ENCODE data around the gene ANAPC15. TPM values are rescaled to one million over a fixed set of nuclear protein-coding genes. Genes with fewer than 3 reads are reported as not detected.

Gene ANAPC15
- total RNA-seq, 2 donors from 2014 or later: 47.0 to 54.6 TPM

GRCh38 chr11:72098741-72099140 lies 13.8 kb downstream of the ANAPC15 start:
- Mint-ChIP-seq H3K27me3 (no peaks in the 10 kb centered on the region), H3K4me1 (peaks cover 33% of the 10 kb centered on the region), H3K4me3 (no peak overlapping the region), H3K27ac (peak overlapping the region; percentile 70), H3K36me3 (ENCODE audit: low read depth) (peaks cover 4% of the 10 kb centered on the region)
- DNase-seq: no peak
- H3K9me3 ChIP-seq (ENCODE audit: control insufficient read depth, low read length, poor library complexity, severe bottlenecking): no peaks in the 10 kb centered on the region
- ATAC-seq: no peak

GRCh38 chr11:72091292-72091691 lies 21.2 kb downstream of the ANAPC15 start:
- no peaks in the 10 kb centered on the region for H3K36me3 Mint-ChIP-seq (ENCODE audit: low read depth)
- no peaks in the 10 kb centered on the region for H3K9me3 ChIP-seq (ENCODE audit: control insufficient read depth, low read length, poor library complexity, severe bottlenecking)
- H3K27ac Mint-ChIP-seq: peak overlapping the region; percentile 91
- ATAC-seq: peak; percentile 98
- H3K4me3 Mint-ChIP-seq: no peak overlapping the region
- peaks cover 21% of the 10 kb centered on the region for H3K4me1 Mint-ChIP-seq
- H3K27me3 Mint-ChIP-seq: no peaks in the 10 kb centered on the region
- DNase-seq: peak; percentile 27 to 60 (median 45)

- Mint-ChIP-seq H3K36me3 (ENCODE audit: low read depth) (no peaks in the 10 kb centered on the region), H3K4me3 (no peak overlapping the region), H3K4me1 (peaks cover 30% of the 10 kb centered on the region), H3K27me3 (no peaks in the 10 kb centered on the region), H3K27ac (peak overlapping the region; percentile 97)
- no peaks in the 10 kb centered on the region for H3K9me3 ChIP-seq (ENCODE audit: control insufficient read depth, low read length, poor library complexity, severe bottlenecking)
- DNase-seq: no peak
- ATAC-seq: no peak
Observed at GRCh38 chr11:72088076-72088808, 24.3 kb downstream of the ANAPC15 start.

- DNase-seq: no peak
- no peak for ATAC-seq
- Mint-ChIP-seq H3K4me1 (peaks cover 32% of the 10 kb centered on the region), H3K27ac (peak overlapping the region; percentile 97), H3K4me3 (no peak overlapping the region), H3K27me3 (no peaks in the 10 kb centered on the region), H3K36me3 (ENCODE audit: low read depth) (no peaks in the 10 kb centered on the region)
- H3K9me3 ChIP-seq (ENCODE audit: control insufficient read depth, low read length, poor library complexity, severe bottlenecking): no peaks in the 10 kb centered on the region
Observed at GRCh38 chr11:72085621-72086351, 26.7 kb downstream of the ANAPC15 start.

- H3K4me3 Mint-ChIP-seq: no peak overlapping the region
- H3K9me3 ChIP-seq (ENCODE audit: control insufficient read depth, low read length, poor library complexity, severe bottlenecking): no peaks in the 10 kb centered on the region
- peaks cover 38% of the 10 kb centered on the region for H3K4me1 Mint-ChIP-seq
- no peaks in the 10 kb centered on the region for H3K27me3 Mint-ChIP-seq
- ATAC-seq (no peak), DNase-seq (no peak)
- H3K27ac Mint-ChIP-seq: peak overlapping the region; percentile 97
- H3K36me3 Mint-ChIP-seq (ENCODE audit: low read depth): no peaks in the 10 kb centered on the region
Observed at GRCh38 chr11:72084965-72085364, 27.5 kb downstream of the ANAPC15 start.

- H3K27me3 Mint-ChIP-seq: no peaks in the 10 kb centered on the region
- peaks cover 39% of the 10 kb centered on the region for H3K4me1 Mint-ChIP-seq
- DNase-seq (no peak), ATAC-seq (no peak)
- H3K4me3 Mint-ChIP-seq: no peak overlapping the region
- no peaks in the 10 kb centered on the region for H3K9me3 ChIP-seq (ENCODE audit: control insufficient read depth, low read length, poor library complexity, severe bottlenecking)
- H3K36me3 Mint-ChIP-seq (ENCODE audit: low read depth): no peaks in the 10 kb centered on the region
- peak overlapping the region; percentile 97 for H3K27ac Mint-ChIP-seq
Observed at GRCh38 chr11:72084076-72084475, 28.4 kb downstream of the ANAPC15 start.

- DNase-seq (no peak), ATAC-seq (no peak)
- H3K4me1 Mint-ChIP-seq: peaks cover 43% of the 10 kb centered on the region
- H3K9me3 ChIP-seq (ENCODE audit: control insufficient read depth, low read length, poor library complexity, severe bottlenecking): no peaks in the 10 kb centered on the region
- no peaks in the 10 kb centered on the region for H3K27me3 Mint-ChIP-seq
- no peak overlapping the region for H3K4me3 Mint-ChIP-seq
- H3K27ac Mint-ChIP-seq: peak overlapping the region; percentile 97
- H3K36me3 Mint-ChIP-seq (ENCODE audit: low read depth): no peaks in the 10 kb centered on the region
Observed at GRCh38 chr11:72083414-72083813, 29.1 kb downstream of the ANAPC15 start.

- no peaks in the 10 kb centered on the region for H3K9me3 ChIP-seq (ENCODE audit: control insufficient read depth, low read length, poor library complexity, severe bottlenecking)
- Mint-ChIP-seq H3K4me3 (peak overlapping the region; percentile 78), H3K36me3 (ENCODE audit: low read depth) (no peaks in the 10 kb centered on the region), H3K27me3 (no peaks in the 10 kb centered on the region), H3K4me1 (peaks cover 48% of the 10 kb centered on the region), H3K27ac (peak overlapping the region; percentile 97)
- DNase-seq (no peak), ATAC-seq (no peak)
Observed at GRCh38 chr11:72081821-72082453, 30.6 kb downstream of the ANAPC15 start.

- DNase-seq (no peak), ATAC-seq (no peak)
- H3K9me3 ChIP-seq (ENCODE audit: control insufficient read depth, low read length, poor library complexity, severe bottlenecking): no peaks in the 10 kb centered on the region
- no peaks in the 10 kb centered on the region for H3K36me3 Mint-ChIP-seq (ENCODE audit: low read depth)
- peak overlapping the region; percentile 97 for H3K27ac Mint-ChIP-seq
- peak overlapping the region; percentile 100 for H3K4me3 Mint-ChIP-seq
- H3K4me1 Mint-ChIP-seq: peaks cover 51% of the 10 kb centered on the region
- no peaks in the 10 kb centered on the region for H3K27me3 Mint-ChIP-seq
Observed at GRCh38 chr11:72081184-72081644, 31.3 kb downstream of the ANAPC15 start.

GRCh38 chr11:72080326-72081183 lies 31.9 kb downstream of the ANAPC15 start, which contains the start of the genes LRRC51 and NUMA1:
TSS of gene LRRC51 (plus strand) at chr11:72080850. CDS start at chr11:72089084, 8,234 bp downstream.
TSS of gene NUMA1 (minus strand) at chr11:72080542. CDS start at chr11:72035943, 44,599 bp downstream.
- Mint-ChIP-seq H3K27ac (peak within 1 kb of the TSS; percentile 97), H3K27me3 (no peaks in the 10 kb centered on the region), H3K4me1 (peaks cover 49% of the 10 kb centered on the region), H3K36me3 (ENCODE audit: low read depth) (no peaks in the 10 kb centered on the region), H3K4me3 (peak within 1 kb of the TSS; percentile 100)
- peak; percentile 93 to 98 (median 96) for DNase-seq
- H3K9me3 ChIP-seq (ENCODE audit: control insufficient read depth, low read length, poor library complexity, severe bottlenecking): no peaks in the 10 kb centered on the region
- ATAC-seq: peak; percentile 90

GRCh38 chr11:72079819-72080325 lies 32.6 kb downstream of the ANAPC15 start:
- Mint-ChIP-seq H3K27me3 (no peaks in the 10 kb centered on the region), H3K27ac (peak overlapping the region; percentile 97), H3K4me3 (peak overlapping the region; percentile 100), H3K36me3 (ENCODE audit: low read depth) (no peaks in the 10 kb centered on the region), H3K4me1 (peaks cover 47% of the 10 kb centered on the region)
- no peaks in the 10 kb centered on the region for H3K9me3 ChIP-seq (ENCODE audit: control insufficient read depth, low read length, poor library complexity, severe bottlenecking)
- DNase-seq (peak in 1 of 3 donors; percentile 18), ATAC-seq (peak; percentile 29)

- Mint-ChIP-seq H3K4me1 (peaks cover 44% of the 10 kb centered on the region), H3K27ac (peak overlapping the region; percentile 97), H3K36me3 (ENCODE audit: low read depth) (no peaks in the 10 kb centered on the region), H3K27me3 (no peaks in the 10 kb centered on the region), H3K4me3 (peak overlapping the region; percentile 75)
- no peak for ATAC-seq
- DNase-seq: no peak
- H3K9me3 ChIP-seq (ENCODE audit: control insufficient read depth, low read length, poor library complexity, severe bottlenecking): no peaks in the 10 kb centered on the region
Observed at GRCh38 chr11:72078477-72078876, 34.0 kb downstream of the ANAPC15 start.

Measured in T-helper 17 cell (primary cell).